ENCODE data around the gene CDKN2B-AS1. TPM values are rescaled to one million over a fixed set of nuclear protein-coding genes. Genes with fewer than 3 reads are reported as not detected.
A peak's percentile ranks its signal among the peaks of the same experiment; 100 is the strongest.

Gene CDKN2B-AS1
- total RNA-seq, 6 experiments from 2014 or later, result 0.61 to 1.5 (median 1.2) TPM

GRCh38 chr9:22129633-22130032 lies 135.0 kb downstream of the CDKN2B-AS1 start:
- peaks cover 27% of the 10 kb centered on the region for H3K4me1 Mint-ChIP-seq (ENCODE audit: low read depth)
- TF ChIP-seq, protein P1, sequence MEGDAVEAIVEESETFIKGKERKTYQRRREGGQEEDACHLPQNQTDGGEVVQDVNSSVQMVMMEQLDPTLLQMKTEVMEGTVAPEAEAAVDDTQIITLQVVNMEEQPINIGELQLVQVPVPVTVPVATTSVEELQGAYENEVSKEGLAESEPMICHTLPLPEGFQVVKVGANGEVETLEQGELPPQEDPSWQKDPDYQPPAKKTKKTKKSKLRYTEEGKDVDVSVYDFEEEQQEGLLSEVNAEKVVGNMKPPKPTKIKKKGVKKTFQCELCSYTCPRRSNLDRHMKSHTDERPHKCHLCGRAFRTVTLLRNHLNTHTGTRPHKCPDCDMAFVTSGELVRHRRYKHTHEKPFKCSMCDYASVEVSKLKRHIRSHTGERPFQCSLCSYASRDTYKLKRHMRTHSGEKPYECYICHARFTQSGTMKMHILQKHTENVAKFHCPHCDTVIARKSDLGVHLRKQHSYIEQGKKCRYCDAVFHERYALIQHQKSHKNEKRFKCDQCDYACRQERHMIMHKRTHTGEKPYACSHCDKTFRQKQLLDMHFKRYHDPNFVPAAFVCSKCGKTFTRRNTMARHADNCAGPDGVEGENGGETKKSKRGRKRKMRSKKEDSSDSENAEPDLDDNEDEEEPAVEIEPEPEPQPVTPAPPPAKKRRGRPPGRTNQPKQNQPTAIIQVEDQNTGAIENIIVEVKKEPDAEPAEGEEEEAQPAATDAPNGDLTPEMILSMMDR (IDR thresholded peaks at IDR 0.05), result no peak
- H3K27ac Mint-ChIP-seq, result no peak overlapping the region
- H3K9me3 Mint-ChIP-seq, result no peaks in the 10 kb centered on the region
- H3K36me3 Mint-ChIP-seq (ENCODE audit: low read depth), result no peaks in the 10 kb centered on the region
- H3K27me3 Mint-ChIP-seq (ENCODE audit: insufficient read depth), result peaks cover 2% of the 10 kb centered on the region
- DNase-seq, result no peak
- no peak overlapping the region for H3K4me3 Mint-ChIP-seq

GRCh38 chr9:22131817-22132216 lies 137.2 kb downstream of the CDKN2B-AS1 start:
- no peak for DNase-seq
- Mint-ChIP-seq H3K4me3 (no peak overlapping the region), H3K27me3 (ENCODE audit: insufficient read depth) (peaks cover 2% of the 10 kb centered on the region), H3K27ac (no peak overlapping the region), H3K9me3 (no peaks in the 10 kb centered on the region), H3K4me1 (ENCODE audit: low read depth) (peaks cover 39% of the 10 kb centered on the region), H3K36me3 (ENCODE audit: low read depth) (no peaks in the 10 kb centered on the region)
- TF ChIP-seq, protein P1 (IDR thresholded peaks at IDR 0.05), result no peak

DNA sequence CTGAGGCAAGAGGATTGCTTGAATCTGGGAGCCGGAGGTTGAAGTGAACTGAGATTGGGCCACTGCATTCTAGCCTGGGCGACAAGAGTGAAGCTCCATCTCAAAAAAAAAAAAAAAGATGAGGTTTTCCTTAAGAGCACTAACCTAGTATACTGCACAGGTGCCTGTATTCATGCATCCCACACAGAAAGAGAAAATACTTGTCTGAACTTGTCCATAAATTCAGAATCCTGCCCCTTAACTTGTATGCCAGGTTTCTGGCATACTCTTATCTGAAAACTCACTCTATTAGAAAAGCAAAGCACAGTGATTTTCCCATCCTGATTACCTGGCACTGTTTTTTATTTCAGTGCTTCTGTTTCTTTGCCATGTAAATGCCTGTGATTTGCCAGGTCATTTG lies 139.8 kb downstream of the CDKN2B-AS1 start:
- TF ChIP-seq, protein P1 (IDR thresholded peaks at IDR 0.05), result no peak
- H3K4me3 Mint-ChIP-seq, result no peak overlapping the region
- no peak overlapping the region for H3K27ac Mint-ChIP-seq
- peaks cover 33% of the 10 kb centered on the region for H3K4me1 Mint-ChIP-seq (ENCODE audit: low read depth)
- H3K9me3 Mint-ChIP-seq, result no peaks in the 10 kb centered on the region
- H3K36me3 Mint-ChIP-seq (ENCODE audit: low read depth), result no peaks in the 10 kb centered on the region
- H3K27me3 Mint-ChIP-seq (ENCODE audit: insufficient read depth), result peaks cover 2% of the 10 kb centered on the region
- no peak for DNase-seq

- Mint-ChIP-seq H3K4me3 (no peak overlapping the region), H3K4me1 (ENCODE audit: low read depth) (peaks cover 30% of the 10 kb centered on the region), H3K27ac (peak overlapping the region; percentile 27; the same call in 1 of the 2 replicates), H3K27me3 (ENCODE audit: insufficient read depth) (peaks cover 2% of the 10 kb centered on the region), H3K36me3 (ENCODE audit: low read depth) (no peaks in the 10 kb centered on the region), H3K9me3 (no peaks in the 10 kb centered on the region)
- peak; percentile 88 for DNase-seq
- TF ChIP-seq, protein P1 (IDR thresholded peaks at IDR 0.05), result no peak
These were observed 142.0 kb downstream of the CDKN2B-AS1 start for GRCh38 chr9:22136461-22137096.

GRCh38 chr9:22138956-22139660 lies 144.5 kb downstream of the CDKN2B-AS1 start:
- Mint-ChIP-seq H3K4me3 (no peak overlapping the region), H3K9me3 (no peaks in the 10 kb centered on the region), H3K4me1 (ENCODE audit: low read depth) (peaks cover 49% of the 10 kb centered on the region), H3K27me3 (ENCODE audit: insufficient read depth) (no peaks in the 10 kb centered on the region), H3K36me3 (ENCODE audit: low read depth) (no peaks in the 10 kb centered on the region), H3K27ac (no peak overlapping the region)
- no peak for DNase-seq
- TF ChIP-seq, protein P1 (IDR thresholded peaks at IDR 0.05), result no peak

Data from HFFc6 (cell line).